HG02970 (cell line): Measurements from ENCODE around the gene KLHL29.

Source experiments
- ATAC-seq: cut with Tn5 transposase; IDR thresholded peaks from one replicate; pipeline ENCODE4 v1.9.1; 2021; ENCODE audit warnings: mild to moderate bottlenecking, moderate library complexity, moderate number of reproducible peaks; ENCODE audit not compliant: unreplicated experiment, low FRiP score

Gene KLHL29

GRCh38 chr2:23584054-23584745, 199.2 kb downstream of the KLHL29 start:
- no peak for ATAC-seq

- no peak for ATAC-seq
These were observed 200.5 kb downstream of the KLHL29 start for GRCh38 chr2:23585273-23586170.

GRCh38 chr2:23586741-23587306, 201.8 kb downstream of the KLHL29 start:
- ATAC-seq, result no peak

GRCh38 chr2:23587341-23587880, 202.4 kb downstream of the KLHL29 start:
- no peak for ATAC-seq

GRCh38 chr2:23588106-23588505, 203.1 kb downstream of the KLHL29 start:
- ATAC-seq, result no peak

GRCh38 chr2:23588508-23589201, 203.7 kb downstream of the KLHL29 start:
- ATAC-seq, result no peak

GRCh38 chr2:23589220-23589647, 204.3 kb downstream of the KLHL29 start:
- ATAC-seq, result no peak

GRCh38 chr2:23589739-23590138, 204.8 kb downstream of the KLHL29 start:
- ATAC-seq, result no peak

GRCh38 chr2:23590241-23590869, 205.4 kb downstream of the KLHL29 start:
- ATAC-seq, result no peak

- no peak for ATAC-seq
These were observed 206.1 kb downstream of the KLHL29 start for GRCh38 chr2:23591111-23591510.

- no peak for ATAC-seq
These were observed 207.2 kb downstream of the KLHL29 start for GRCh38 chr2:23592061-23592685.

- ATAC-seq, result no peak
These were observed 208.1 kb downstream of the KLHL29 start for GRCh38 chr2:23592898-23593751.

- ATAC-seq, result no peak
These were observed 208.9 kb downstream of the KLHL29 start for GRCh38 chr2:23593752-23594459.

GRCh38 chr2:23594460-23594825, 209.5 kb downstream of the KLHL29 start:
- ATAC-seq, result no peak

GRCh38 chr2:23595021-23595420, 210.0 kb downstream of the KLHL29 start:
- no peak for ATAC-seq

- ATAC-seq, result no peak
These were observed 210.7 kb downstream of the KLHL29 start for GRCh38 chr2:23595601-23596251.

GRCh38 chr2:23596316-23596885, 211.4 kb downstream of the KLHL29 start:
- no peak for ATAC-seq
